Activated B cell treated with CpG ODN at 0.5 μM for 24 hours (primary cell): ENCODE measurements around the gene SPATS2. TPM values are rescaled to one million over a fixed set of nuclear protein-coding genes. Genes with fewer than 3 reads are reported as not detected.
A peak's percentile ranks its signal among the peaks of the same experiment; 100 is the strongest.
"Not testable (repeated sequence)": the region's sequence is repeated elsewhere in the genome, so short reads cannot be mapped to it uniquely, and the experiment has no call there.

Source experiments
- ATAC-seq: fragments of 200-7000 bp; cut with Tn5 transposase; one replicate; pipeline ENCODE4 v1.10.0; 2021; ENCODE audit warnings: low read depth, mild to moderate bottlenecking, moderate library complexity
- CTCF ChIA-PET: fragments of 350-600 bp; sonication (Branson Sonifier 250); formaldehyde crosslinking; loops from one replicate; lab custom pipeline; 2021; ENCODE audit warnings: antibody characterized with exemption; lab: Charles Lee
- POLR2A ChIA-PET: fragments of 350-600 bp; sonication (Branson Sonifier 250); formaldehyde crosslinking; loops from one replicate; lab custom pipeline; 2021; ENCODE audit warnings: antibody characterized with exemption; lab: Charles Lee
- DNase-seq: peaks from one replicate; pipeline ENCODE4 v3.0.0; 2022
- H3K27ac Mint-ChIP-seq: one replicate; pipeline ENCODE4 v1.8.0; 2020; ENCODE audit warnings: mixed read lengths
- H3K27me3 Mint-ChIP-seq: one replicate; pipeline ENCODE4 v1.8.0; 2021; ENCODE audit warnings: mixed read lengths
- H3K36me3 Mint-ChIP-seq: one replicate; pipeline ENCODE4 v1.8.0; 2021; ENCODE audit warnings: low read depth, mixed read lengths
- H3K4me1 Mint-ChIP-seq: one replicate; pipeline ENCODE4 v1.8.0; 2021; ENCODE audit warnings: mixed read lengths
- H3K4me3 Mint-ChIP-seq: one replicate; pipeline ENCODE4 v1.8.0; 2020; ENCODE audit warnings: mild to moderate bottlenecking, mixed read lengths
- H3K9me3 Mint-ChIP-seq: one replicate; pipeline ENCODE4 v1.8.0; 2020; ENCODE audit warnings: mixed read lengths
- CTCF ChIP-seq: fragments of 200-600 bp; IDR thresholded peaks from one replicate; pipeline ENCODE4 v1.8.0; 2022; ENCODE audit warnings: antibody characterized with exemption, mild to moderate bottlenecking
- intact Hi-C: fragments of 100-400 bp; cut with micrococcal nuclease; formaldehyde crosslinking; loops from one replicate; pipeline ENCODE4 v1.15.1; 2024
- total RNA-seq: library from RNA; stranded (reverse); gene quantifications from 2 replicates; pipeline ENCODE4 v1.2.3, GENCODE V29; 2022

Gene SPATS2
- total RNA-seq, 1 donor from 2014 or later: 18.9 TPM

- intact Hi-C loops: loop anchor here (2.0 kb wide), 1 partner anchor 14 kb away; the partner anchor contains the start of gene DNAJC22
- Mint-ChIP-seq H3K27ac (no peak overlapping the region), H3K9me3 (no peaks in the 10 kb centered on the region), H3K27me3 (peaks cover 44% of the 10 kb centered on the region), H3K36me3 (no peaks in the 10 kb centered on the region), H3K4me3 (peak overlapping the region; percentile 67), H3K4me1 (peaks cover 29% of the 10 kb centered on the region)
- POLR2A ChIA-PET: interaction anchor here (0.6 to 0.7 kb wide), 2 partner anchors 8 to 334 kb away, joined by 8 to 10 read pairs; no protein-coding TSS in a partner anchor
- ATAC-seq (no peak), DNase-seq (no peak)
- CTCF ChIA-PET: interaction anchor here (1.1 to 8.9 kb wide), 4 partner anchors 10 to 180 kb away, joined by 3 to 59 read pairs (median 30); partner anchors contain the start of gene DNAJC22
- TF ChIP-seq CTCF: no peak
Observed at GRCh38 chr12:49332891-49333371, 34.3 kb upstream of the SPATS2 start.

DNA sequence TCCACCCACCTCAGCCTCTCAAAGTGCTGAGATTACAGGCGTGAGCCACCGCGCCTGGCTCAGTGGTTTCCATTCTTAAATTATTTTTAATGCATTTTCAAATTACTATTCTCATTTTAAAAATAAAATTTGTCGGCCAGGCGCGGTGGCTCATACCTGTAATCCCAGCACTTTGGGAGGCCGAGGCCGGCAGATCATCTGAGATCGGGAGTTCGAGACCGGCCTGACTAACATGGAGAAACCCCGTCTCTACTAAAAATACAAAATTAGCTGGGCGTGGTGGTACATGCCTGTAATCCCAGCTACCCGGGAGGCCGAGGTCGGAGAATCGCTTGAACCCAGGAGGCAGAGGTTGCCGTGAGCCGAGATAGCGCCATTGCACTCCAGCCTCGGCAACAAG is 33.5 kb upstream of the SPATS2 start:
- H3K27ac Mint-ChIP-seq, H3K4me3 Mint-ChIP-seq, DNase-seq, H3K36me3 Mint-ChIP-seq, POLR2A ChIA-PET, H3K9me3 Mint-ChIP-seq, ATAC-seq: not testable (repeated sequence)
- Mint-ChIP-seq H3K27me3 (peaks cover 49% of the 10 kb centered on the region), H3K4me1 (peaks cover 31% of the 10 kb centered on the region)
- CTCF ChIA-PET: interaction anchor here (1.1 to 8.9 kb wide), 5 partner anchors 9 to 179 kb away, joined by 3 to 59 read pairs (median 28); partner anchors contain the start of gene DNAJC22
- intact Hi-C loops: loop anchor here (1.0 to 2.0 kb wide), 2 partner anchors 9 to 13 kb away; partner anchors contain the start of gene DNAJC22

GRCh38 chr12:49334226-49334625 is 33.0 kb upstream of the SPATS2 start:
- no peak overlapping the region for H3K4me3 Mint-ChIP-seq
- H3K36me3 Mint-ChIP-seq: no peaks in the 10 kb centered on the region
- POLR2A ChIA-PET: interaction anchor here (1.4 kb wide), 1 partner anchor 37 kb away, joined by 3 read pairs; no protein-coding TSS in a partner anchor
- CTCF ChIA-PET: interaction anchor here (1.1 to 8.9 kb wide), 6 partner anchors 9 to 39 kb away, joined by 3 to 59 read pairs (median 4); partner anchors contain the start of genes DNAJC22 and TROAP
- DNase-seq (no peak), ATAC-seq (no peak)
- peaks cover 50% of the 10 kb centered on the region for H3K27me3 Mint-ChIP-seq
- H3K4me1 Mint-ChIP-seq: peaks cover 31% of the 10 kb centered on the region
- H3K27ac Mint-ChIP-seq: no peak overlapping the region
- intact Hi-C loops: loop anchor here (1.0 kb wide), 1 partner anchor 8 kb away; no protein-coding TSS in a partner anchor
- no peaks in the 10 kb centered on the region for H3K9me3 Mint-ChIP-seq
- TF ChIP-seq CTCF: no peak

- no peak overlapping the region for H3K4me3 Mint-ChIP-seq
- ATAC-seq (no peak), DNase-seq (no peak)
- H3K27me3 Mint-ChIP-seq: peaks cover 52% of the 10 kb centered on the region
- POLR2A ChIA-PET: interaction anchor here (1.1 to 1.4 kb wide), 2 partner anchors 12 to 38 kb away, joined by 3 to 5 read pairs; partner anchors contain the start of gene TROAP
- H3K36me3 Mint-ChIP-seq: no peaks in the 10 kb centered on the region
- H3K27ac Mint-ChIP-seq: no peak overlapping the region
- CTCF ChIA-PET: interaction anchor here (0.7 to 8.9 kb wide), 4 partner anchors 12 to 40 kb away, joined by 3 to 59 read pairs (median 4); partner anchors contain the start of genes DNAJC22, PRPH and TROAP
- H3K4me1 Mint-ChIP-seq: peaks cover 31% of the 10 kb centered on the region
- no peak for TF ChIP-seq CTCF
- no peaks in the 10 kb centered on the region for H3K9me3 Mint-ChIP-seq
- intact Hi-C loops: loop anchor here (1.0 kb wide), 1 partner anchor 8 kb away; no protein-coding TSS in a partner anchor
Observed at GRCh38 chr12:49334681-49335080, 32.6 kb upstream of the SPATS2 start.

- Mint-ChIP-seq H3K4me3 (peak overlapping the region; percentile 9), H3K36me3 (no peaks in the 10 kb centered on the region), H3K27ac (no peak overlapping the region), H3K9me3 (no peaks in the 10 kb centered on the region), H3K4me1 (peaks cover 31% of the 10 kb centered on the region), H3K27me3 (peaks cover 52% of the 10 kb centered on the region)
- DNase-seq (no peak), ATAC-seq (no peak)
- ChIA-PET POLR2A (interaction anchor here (1.1 to 1.4 kb wide), 2 partner anchors 13 to 39 kb away, joined by 3 to 5 read pairs; partner anchors contain the start of gene TROAP), CTCF (interaction anchor here (0.7 to 8.9 kb wide), 5 partner anchors 13 to 46 kb away, joined by 3 to 59 read pairs (median 4); partner anchors contain the start of genes DNAJC22, PRPH and TROAP)
- no peak for TF ChIP-seq CTCF
- intact Hi-C loops: no loop called here
Observed at GRCh38 chr12:49335118-49335954, 31.9 kb upstream of the SPATS2 start.
